ENCODE data around the gene FLRT2. TPM values are rescaled to one million over a fixed set of nuclear protein-coding genes. Genes with fewer than 3 reads are reported as not detected.

The FLRT2 gene
- polyA plus RNA-seq, 2 of the 4 experiments (the other 2 are of a cell fraction): 6.8 to 7.5 TPM

GRCh38 chr14:85581691-85582090 lies 51.7 kb downstream of the FLRT2 start:
- DNase-seq (ENCODE audit: low read depth in 1 of 2, low spot score in 1 of 2) (no peak), ATAC-seq (no peak), FAIRE-seq (no peak)
- 16% methylated on average over 1 of the region's 1 CpG for WGBS (ENCODE audit: missing lambda C conversion rate)
- H3K4me3 ChIP-seq: no peak overlapping the region
- 0 out of 3 replicates have a peak, but pooled peaks cover 1% of the 10 kb centered on the region for H3K4me1 ChIP-seq
- CTCF ChIA-PET: interaction anchor here (0.6 kb wide), 1 partner anchor 15 kb away, joined by 3 read pairs; no protein-coding TSS in a partner anchor
- no peak overlapping the region for H3K27ac ChIP-seq
- H3K9me3 ChIP-seq: no peaks in the 10 kb centered on the region
- no peak for TF ChIP-seq JUN (IDR thresholded peaks at IDR 0.05)
- TF ChIP-seq RNF2 (IDR thresholded peaks at IDR 0.05; ENCODE audit: borderline replicate concordance, low read depth): no peak
- no peak for TF ChIP-seq GATA3 (IDR thresholded peaks at IDR 0.05; ENCODE audit: borderline replicate concordance)
- TF ChIP-seq TP53 (CRISPR knock-in tag; IDR thresholded peaks at IDR 0.05): no peak
- TF ChIP-seq, protein P1, sequence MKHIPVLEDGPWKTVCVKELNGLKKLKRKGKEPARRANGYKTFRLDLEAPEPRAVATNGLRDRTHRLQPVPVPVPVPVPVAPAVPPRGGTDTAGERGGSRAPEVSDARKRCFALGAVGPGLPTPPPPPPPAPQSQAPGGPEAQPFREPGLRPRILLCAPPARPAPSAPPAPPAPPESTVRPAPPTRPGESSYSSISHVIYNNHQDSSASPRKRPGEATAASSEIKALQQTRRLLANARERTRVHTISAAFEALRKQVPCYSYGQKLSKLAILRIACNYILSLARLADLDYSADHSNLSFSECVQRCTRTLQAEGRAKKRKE (CRISPR knock-in tag; IDR thresholded peaks at IDR 0.05; ENCODE audit: low read depth): no peak
- TF ChIP-seq RARB (CRISPR knock-in tag; IDR thresholded peaks at IDR 0.05): no peak
- no peak for TF ChIP-seq CHD2 (IDR thresholded peaks at IDR 0.05; ENCODE audit: low read length, partially characterized antibody)
- no peak for TF ChIP-seq RCOR1 (IDR thresholded peaks at IDR 0.05; ENCODE audit: low read depth, low read length)
- no peak for TF ChIP-seq ZC3H11A (IDR thresholded peaks at IDR 0.05)
- H3K4me2 ChIP-seq: no peak overlapping the region
- POLR2A ChIA-PET: no interaction called here

- DNase-seq (ENCODE audit: low read depth in 1 of 2, low spot score in 1 of 2) (no peak), FAIRE-seq (no peak), ATAC-seq (no peak)
- ChIA-PET CTCF (interaction anchor here (0.9 to 1.7 kb wide), 3 partner anchors 8 to 47 kb away, joined by 4 to 6 read pairs (median 4); no protein-coding TSS in a partner anchor), POLR2A (no interaction called here)
- H3K9me3 ChIP-seq: no peaks in the 10 kb centered on the region
- no peak for TF ChIP-seq ELK1 (IDR thresholded peaks at IDR 0.05; ENCODE audit: low read depth, low read length)
- TF ChIP-seq SMC3 (IDR thresholded peaks at IDR 0.05): no peak
- no peak for TF ChIP-seq KDM5A (IDR thresholded peaks at IDR 0.05)
- TF ChIP-seq CEBPB (IDR thresholded peaks at IDR 0.05): no peak
- TF ChIP-seq CHD2 (IDR thresholded peaks at IDR 0.05; ENCODE audit: low read length, partially characterized antibody): no peak
- no peak for TF ChIP-seq RNF2 (IDR thresholded peaks at IDR 0.05; ENCODE audit: borderline replicate concordance, low read depth)
- TF ChIP-seq SREBF2 (IDR thresholded peaks at IDR 0.05): no peak
- TF ChIP-seq EHMT2 (IDR thresholded peaks at IDR 0.05; ENCODE audit: low read depth): no peak
- TF ChIP-seq MYC (IDR thresholded peaks at IDR 0.05; ENCODE audit: borderline replicate concordance, low read length): no peak
- TF ChIP-seq RCOR1 (IDR thresholded peaks at IDR 0.05; ENCODE audit: low read depth, low read length): no peak
- no peak for TF ChIP-seq BCL3 (IDR thresholded peaks at IDR 0.05)
- no peak for TF ChIP-seq RAD21 (conservative IDR thresholded peaks at IDR 0.05 in 1 of 2, IDR thresholded peaks at IDR 0.05 in 1 of 2)
- TF ChIP-seq ZFP36 (IDR thresholded peaks at IDR 0.05; ENCODE audit: borderline replicate concordance, partially characterized antibody): no peak
- TF ChIP-seq ZSCAN20 (CRISPR knock-in tag; IDR thresholded peaks at IDR 0.05): no peak
- H3K4me3 ChIP-seq: no peak overlapping the region
- 64% methylated on average over 5 of the region's 5 CpGs for WGBS (ENCODE audit: missing lambda C conversion rate)
- H3K4me2 ChIP-seq: no peak overlapping the region
- H3K27ac ChIP-seq: no peak overlapping the region
- H3K4me1 ChIP-seq: 0 out of 3 replicates have a peak, but pooled peaks cover 5% of the 10 kb centered on the region
Measured at GRCh38 chr14:85583380-85583779, 53.4 kb downstream of the FLRT2 start.

GRCh38 chr14:85584481-85584880 lies 54.5 kb downstream of the FLRT2 start:
- DNase-seq (ENCODE audit: low read depth in 1 of 2, low spot score in 1 of 2) (no peak), ATAC-seq (peak; percentile 30; a peak in 2 of 6 replicates), FAIRE-seq (no peak)
- ChIA-PET POLR2A (no interaction called here), CTCF (interaction anchor here (0.7 to 1.7 kb wide), 3 partner anchors 9 to 371 kb away, joined by 4 to 6 read pairs (median 4); no protein-coding TSS in a partner anchor)
- WGBS (ENCODE audit: missing lambda C conversion rate): 56% methylated on average over 3 of the region's 6 CpGs
- TF ChIP-seq NPAS2 (CRISPR knock-in tag; IDR thresholded peaks at IDR 0.05; ENCODE audit: borderline replicate concordance) (no peak), RNF2 (IDR thresholded peaks at IDR 0.05; ENCODE audit: borderline replicate concordance, low read depth) (no peak), POLR2AphosphoS2 (conservative IDR thresholded peaks at IDR 0.05; ENCODE audit: low read length) (no peak), ESRRA (IDR thresholded peaks at IDR 0.05; ENCODE audit: borderline replicate concordance, low read length) (no peak), TFCP2L1 (CRISPR knock-in tag; IDR thresholded peaks at IDR 0.05) (no peak), ZSCAN20 (CRISPR knock-in tag; IDR thresholded peaks at IDR 0.05) (no peak), FOXS1 (CRISPR knock-in tag; IDR thresholded peaks at IDR 0.05) (no peak), CBX8 (IDR thresholded peaks at IDR 0.05) (no peak), E2F6 (IDR thresholded peaks at IDR 0.05; ENCODE audit: borderline replicate concordance, low read depth) (no peak), SMC3 (IDR thresholded peaks at IDR 0.05) (no peak), MAX (IDR thresholded peaks at IDR 0.05) (no peak), BCL3 (IDR thresholded peaks at IDR 0.05) (no peak), JUNB (IDR thresholded peaks at IDR 0.05) (no peak)
- H3K4me1 ChIP-seq: 0 out of 3 replicates have a peak, but pooled peaks cover 5% of the 10 kb centered on the region
- H3K9me3 ChIP-seq: no peaks in the 10 kb centered on the region
- H3K4me2 ChIP-seq: no peak overlapping the region
- no peak overlapping the region for H3K27ac ChIP-seq
- no peak overlapping the region for H3K4me3 ChIP-seq
